ENCODE results near the gene TAS2R10.

DNA sequence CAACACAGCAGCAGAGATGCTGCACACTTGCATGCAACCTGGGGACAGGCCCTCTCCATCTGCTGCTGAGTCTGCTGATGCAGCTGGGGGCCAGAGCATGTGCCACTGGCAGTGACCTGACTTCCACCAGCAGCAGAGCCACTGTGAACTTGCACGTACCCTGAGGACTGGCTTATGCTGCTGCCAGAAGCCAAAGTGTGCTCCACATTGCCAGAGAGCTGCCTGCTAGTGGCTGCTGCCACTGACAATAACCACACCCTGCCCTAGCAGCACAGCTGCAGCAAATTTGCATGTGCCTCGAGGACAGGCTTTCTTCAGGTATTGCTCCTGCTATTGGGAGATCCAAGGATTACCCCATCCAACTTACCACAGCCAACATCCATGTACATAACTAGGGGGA lies 27.6 kb upstream of the TAS2R10 start:
- TF ChIP-seq ZNF274 (IDR thresholded peaks at IDR 0.05; ENCODE audit: low read depth, low read length) (no peak), YY1 (IDR thresholded peaks at IDR 0.05; ENCODE audit: insufficient read depth, insufficient read length) (no peak)
